ENCODE measurements around the gene DHPS. TPM values are rescaled to one million over a fixed set of nuclear protein-coding genes. Genes with fewer than 3 reads are reported as not detected.

DHPS gene
- total and polyA plus RNA-seq, 2 of the 4 experiments (the other 2 are of a cell fraction), result 82.8 to 85.0 TPM

- ATAC-seq (ENCODE audit: low read depth), result no peak
- WGBS, 2 experiments (ENCODE audit: extremely low coverage in 2 of 2, insufficient read length in 1 of 2), result 62% methylated on average over 9 of the region's 26 CpGs; no CpG with 5 or more reads in 1 of the 2 experiments
Measured at GRCh38 chr19:12670159-12670928, 11.3 kb downstream of the DHPS start.

More at GRCh38 chr19:12670159-12670928, 11.3 kb downstream of the DHPS start:
- Histone ChIP-seq H2AK9ac (replicated peaks; ENCODE audit: low read depth, low read length, poor library complexity) (peak overlapping the region; percentile 98), H3K4me1 (ENCODE audit: control insufficient read depth, insufficient read depth, low read length) (peaks cover 15% of the 10 kb centered on the region), H3K9me1 (ENCODE audit: insufficient read depth, low read length) (0 out of 2 replicates have a peak, but pooled peaks cover 13% of the 10 kb centered on the region), H4K5ac (ENCODE audit: low read depth, low read length) (peak overlapping the region; percentile 42), H2AK5ac (ENCODE audit: low read depth, low read length) (peak overlapping the region; percentile 41), H2BK20ac (ENCODE audit: low read depth, low read length) (no peak overlapping the region), H3K27ac (ENCODE audit: insufficient read depth, low read length) (peak overlapping the region; percentile 79), H2AFZ (replicated peaks; ENCODE audit: low read length, poor library complexity) (peak overlapping the region; percentile 95), H3K36me3 (ENCODE audit: control insufficient read depth, insufficient read depth, low read length) (peaks cover 18% of the 10 kb centered on the region), H4K8ac (ENCODE audit: low read depth in 2 of 2, low read length in 2 of 2) (peak overlapping the region; percentile 72 to 99; a peak in 2 of 4 replicates), H3K4me2 (ENCODE audit: low read depth, low read length) (peak overlapping the region; percentile 72), H3K9me3 (ENCODE audit: control insufficient read depth, insufficient read depth, low read length) (no peaks in the 10 kb centered on the region), H4K91ac (ENCODE audit: insufficient read depth, low read depth, low read length) (no peak overlapping the region), H3K4me3 (ENCODE audit: insufficient read depth, low read depth, low read length) (peak overlapping the region; percentile 58), H2BK5ac (ENCODE audit: low read depth, low read length, poor library complexity, severe bottlenecking) (peak overlapping the region; percentile 93), H2BK15ac (ENCODE audit: low read depth, low read length) (no peak overlapping the region), H3K14ac (replicated peaks; ENCODE audit: low read depth, low read length) (peak overlapping the region; percentile 78), H3K23ac (ENCODE audit: low read depth, low read length) (peak overlapping the region; percentile 82; the same call in 1 of the 2 replicates), H3K18ac (ENCODE audit: low read depth, low read length) (no peak overlapping the region), H3K4ac (ENCODE audit: low read depth, low read length) (peak overlapping the region; percentile 93), H3K56ac (ENCODE audit: extremely low read depth, insufficient read depth, low read length) (no peak overlapping the region), H3K9ac (ENCODE audit: low read depth, low read length) (peak overlapping the region; percentile 85), H2BK120ac (ENCODE audit: low read depth, low read length) (no peak overlapping the region), H3K79me1 (ENCODE audit: low read depth in 1 of 2, low read length in 2 of 2) (peaks cover 32 to 66% of the 10 kb centered on the region in 2 experiments), H3K27me3 (ENCODE audit: control insufficient read depth, insufficient read depth, low read length) (no peaks in the 10 kb centered on the region), H4K20me1 (ENCODE audit: insufficient read depth, low read length) (no peaks in the 10 kb centered on the region)
- BruUV-seq (replicated peaks), result no TSS peak
- in situ Hi-C loops (cut with MboI; ENCODE audit: low sequenced_read_pairs) (loop anchor here (5.0 kb wide), 1 partner anchor 103 kb away; no protein-coding TSS in a partner anchor), intact Hi-C loops (cut with micrococcal nuclease) (loop anchor here (5.0 kb wide), 1 partner anchor 788 kb away; no protein-coding TSS in a partner anchor), dilution Hi-C loops (cut with HindIII; ENCODE audit: low sequenced_read_pairs, unreplicated experiment) (no loop called here)
- no peak for TF ChIP-seq MXI1 (IDR thresholded peaks at IDR 0.05; ENCODE audit: borderline replicate concordance, low read depth, low read length)
- TF ChIP-seq, protein P1, sequence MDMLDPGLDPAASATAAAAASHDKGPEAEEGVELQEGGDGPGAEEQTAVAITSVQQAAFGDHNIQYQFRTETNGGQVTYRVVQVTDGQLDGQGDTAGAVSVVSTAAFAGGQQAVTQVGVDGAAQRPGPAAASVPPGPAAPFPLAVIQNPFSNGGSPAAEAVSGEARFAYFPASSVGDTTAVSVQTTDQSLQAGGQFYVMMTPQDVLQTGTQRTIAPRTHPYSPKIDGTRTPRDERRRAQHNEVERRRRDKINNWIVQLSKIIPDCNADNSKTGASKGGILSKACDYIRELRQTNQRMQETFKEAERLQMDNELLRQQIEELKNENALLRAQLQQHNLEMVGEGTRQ (IDR thresholded peaks at IDR 0.05; ENCODE audit: low read depth, low read length), result no peak
- TF ChIP-seq RAD21 (IDR thresholded peaks at IDR 0.05; ENCODE audit: low read length), result no peak
- TF ChIP-seq FOS (IDR thresholded peaks at IDR 0.05; ENCODE audit: low read depth, low read length), result no peak
- no peak for TF ChIP-seq BHLHE40 (IDR thresholded peaks at IDR 0.05; ENCODE audit: low read depth, low read length)
- TF ChIP-seq MAFK (IDR thresholded peaks at IDR 0.05; ENCODE audit: low read depth, low read length), result no peak
- TF ChIP-seq, protein P2, sequence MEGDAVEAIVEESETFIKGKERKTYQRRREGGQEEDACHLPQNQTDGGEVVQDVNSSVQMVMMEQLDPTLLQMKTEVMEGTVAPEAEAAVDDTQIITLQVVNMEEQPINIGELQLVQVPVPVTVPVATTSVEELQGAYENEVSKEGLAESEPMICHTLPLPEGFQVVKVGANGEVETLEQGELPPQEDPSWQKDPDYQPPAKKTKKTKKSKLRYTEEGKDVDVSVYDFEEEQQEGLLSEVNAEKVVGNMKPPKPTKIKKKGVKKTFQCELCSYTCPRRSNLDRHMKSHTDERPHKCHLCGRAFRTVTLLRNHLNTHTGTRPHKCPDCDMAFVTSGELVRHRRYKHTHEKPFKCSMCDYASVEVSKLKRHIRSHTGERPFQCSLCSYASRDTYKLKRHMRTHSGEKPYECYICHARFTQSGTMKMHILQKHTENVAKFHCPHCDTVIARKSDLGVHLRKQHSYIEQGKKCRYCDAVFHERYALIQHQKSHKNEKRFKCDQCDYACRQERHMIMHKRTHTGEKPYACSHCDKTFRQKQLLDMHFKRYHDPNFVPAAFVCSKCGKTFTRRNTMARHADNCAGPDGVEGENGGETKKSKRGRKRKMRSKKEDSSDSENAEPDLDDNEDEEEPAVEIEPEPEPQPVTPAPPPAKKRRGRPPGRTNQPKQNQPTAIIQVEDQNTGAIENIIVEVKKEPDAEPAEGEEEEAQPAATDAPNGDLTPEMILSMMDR (conservative IDR thresholded peaks at IDR 0.05; ENCODE audit: low read depth, low read length), result no peak
- TF ChIP-seq SMC3 (IDR thresholded peaks at IDR 0.05; ENCODE audit: low read depth, low read length), result no peak
- CTCF ChIA-PET, result no interaction called here
- no peak for DNase-seq
- POLR2A ChIA-PET (ENCODE audit: unreplicated experiment), result no interaction called here
